ENCODE measurements around the gene SLC17A8.

Gene SLC17A8

GRCh38 chr12:100371146-100371545, 14.3 kb downstream of the SLC17A8 start:
- no peak for DNase-seq (ENCODE audit: low spot score)

GRCh38 chr12:100372853-100373640, 16.2 kb downstream of the SLC17A8 start:
- no peak for DNase-seq (ENCODE audit: low spot score)

- DNase-seq (ENCODE audit: low spot score): no peak
Observed at GRCh38 chr12:100375038-100375735, 18.3 kb downstream of the SLC17A8 start.

- no peak for DNase-seq (ENCODE audit: low spot score)
Observed at GRCh38 chr12:100376161-100376560, 19.3 kb downstream of the SLC17A8 start.

GRCh38 chr12:100381379-100381778, 24.5 kb downstream of the SLC17A8 start:
- no peak for DNase-seq (ENCODE audit: low spot score)

- DNase-seq (ENCODE audit: low spot score): no peak
Observed at GRCh38 chr12:100382338-100382737, 25.5 kb downstream of the SLC17A8 start.

GRCh38 chr12:100383586-100384558, 27.0 kb downstream of the SLC17A8 start:
- DNase-seq (ENCODE audit: low spot score): no peak

GRCh38 chr12:100384559-100384935, 27.7 kb downstream of the SLC17A8 start:
- no peak for DNase-seq (ENCODE audit: low spot score)

- no peak for DNase-seq (ENCODE audit: low spot score)
Observed at GRCh38 chr12:100388382-100388781, 31.5 kb downstream of the SLC17A8 start.

GRCh38 chr12:100391856-100392255, 35.0 kb downstream of the SLC17A8 start:
- DNase-seq (ENCODE audit: low spot score): no peak

GRCh38 chr12:100393200-100393599, 36.3 kb downstream of the SLC17A8 start:
- no peak for DNase-seq (ENCODE audit: low spot score)

GRCh38 chr12:100395811-100396210, 38.9 kb downstream of the SLC17A8 start:
- no peak for DNase-seq (ENCODE audit: low spot score)

GRCh38 chr12:100398307-100398706, 41.4 kb downstream of the SLC17A8 start:
- DNase-seq (ENCODE audit: low spot score): no peak

GRCh38 chr12:100399095-100399494, 42.2 kb downstream of the SLC17A8 start:
- no peak for DNase-seq (ENCODE audit: low spot score)

GRCh38 chr12:100401660-100402059, 44.8 kb downstream of the SLC17A8 start:
- DNase-seq (ENCODE audit: low spot score): no peak

GRCh38 chr12:100402763-100403162, 45.9 kb downstream of the SLC17A8 start:
- no peak for DNase-seq (ENCODE audit: low spot score)

GRCh38 chr12:100403446-100403845, 46.6 kb downstream of the SLC17A8 start:
- DNase-seq (ENCODE audit: low spot score): no peak

- DNase-seq (ENCODE audit: low spot score): peak; percentile 1
Observed at GRCh38 chr12:100404769-100405407, 48.0 kb downstream of the SLC17A8 start.

- no peak for DNase-seq (ENCODE audit: low spot score)
Observed at GRCh38 chr12:100413001-100413400, 56.1 kb downstream of the SLC17A8 start.

GRCh38 chr12:100414739-100415138, 57.9 kb downstream of the SLC17A8 start:
- no peak for DNase-seq (ENCODE audit: low spot score)

GRCh38 chr12:100422646-100423045, 65.8 kb downstream of the SLC17A8 start:
- DNase-seq (ENCODE audit: low spot score): no peak

- DNase-seq (ENCODE audit: low spot score): no peak
Observed at GRCh38 chr12:100426145-100426544, 69.3 kb downstream of the SLC17A8 start.
